K562 (cell line): Measurements from ENCODE around the gene NDUFA3. TPM values are rescaled to one million over a fixed set of nuclear protein-coding genes. Genes with fewer than 3 reads are reported as not detected.

Experiments used
- GABPB1 ChIP-seq: sonication (generic); formaldehyde crosslinking; IDR thresholded peaks from 2 replicates; pipeline ENCODE4 v1.8.0; 2022; ENCODE audit warnings: mild to moderate bottlenecking, missing genetic modification reagents
- HMGN3 ChIP-seq: IDR thresholded peaks from 2 replicates; pipeline ENCODE4 v1.6.1; 2011; ENCODE audit warnings: borderline replicate concordance, low read depth, mild to moderate bottlenecking, mixed read lengths, low read length; ENCODE audit not compliant: insufficient read length; ENCODE audit errors: extremely low read depth
- RBBP5 ChIP-seq: fragments of 200-600 bp; sonication (generic); IDR thresholded peaks from 2 replicates; pipeline ENCODE4 v1.6.1; 2012; ENCODE audit warnings: borderline replicate concordance, mild to moderate bottlenecking, low read length, control low read depth, inconsistent platforms; ENCODE audit not compliant: insufficient read depth, poor library complexity, severe bottlenecking
- RBFOX2 ChIP-seq: fragments of 200-400 bp; formaldehyde crosslinking; IDR thresholded peaks from 2 replicates; pipeline ENCODE4 v1.6.1; 2017; ENCODE audit warnings: low read depth, mild to moderate bottlenecking, low read length, moderate library complexity
- SIN3A ChIP-seq, 2 experiments: fragments of 150-350 bp in 1 of 2; IDR thresholded peaks; 2 replicates each; pipeline ENCODE4 v1.6.1; 2011 to 2016; ENCODE audit warnings: borderline replicate concordance in 2 of 2, low read depth in 2 of 2, low read length in 2 of 2, mild to moderate bottlenecking in 2 of 2, moderate library complexity in 2 of 2; ENCODE audit not compliant: control insufficient read depth in 1 of 2
- STAG1 ChIP-seq: sonication (generic); formaldehyde crosslinking; IDR thresholded peaks from 2 replicates; pipeline ENCODE4 v1.5.0; 2020; ENCODE audit warnings: missing genetic modification reagents, borderline replicate concordance
- ZBTB1 ChIP-seq: sonication (generic); formaldehyde crosslinking; IDR thresholded peaks from 2 replicates; pipeline ENCODE4 v1.8.1; 2023; ENCODE audit warnings: missing genetic modification reagents, low read depth, mild to moderate bottlenecking, borderline replicate concordance
- polyA plus RNA-seq, 8 experiments: library from polyadenylated mRNA; depleted of rRNA in 4 of 8; stranded (reverse) in 5 of 8; unstranded in 3 of 8; fragments of >200 nt; fragmentation: Nextera tagmentation in 2 of 8; fragmentation: Illumina TruSeq in 1 of 8; extraction: Ambion mirVana in 2 of 8; extraction: Trizol in 1 of 8; gene quantifications; 2 replicates each; pipeline versions ENCODE4 v1.2.1 to v1.2.3, GENCODE V29; 2011 to 2014; ENCODE audit warnings: inconsistent platforms in 1 of 8, missing spikeins in 1 of 8
- total RNA-seq, 7 experiments: library from RNA; depleted of rRNA in 6 of 7; stranded (reverse); fragments of >200 nt in 6 of 7; fragmentation: Illumina TruSeq in 2 of 7; extraction: Trizol in 2 of 7; gene quantifications; 2 replicates each; pipeline versions ENCODE4 v1.2.1 to v1.2.3, GENCODE V29; 2011 to 2021; ENCODE audit warnings: low replicate concordance in 1 of 7
- TF ChIP-seq, protein P1 (sequence below): fragments of 450-650 bp; IDR thresholded peaks from 2 replicates; pipeline ENCODE4 v1.6.1; 2016; ENCODE audit warnings: mild to moderate bottlenecking, moderate library complexity
- TF ChIP-seq, protein P2 (sequence below): sonication (generic); formaldehyde crosslinking; IDR thresholded peaks from 2 replicates; pipeline ENCODE4 v1.8.0; 2022; ENCODE audit warnings: mild to moderate bottlenecking, missing genetic modification reagents, borderline replicate concordance
- TF ChIP-seq, protein P3 (sequence below): sonication (generic); formaldehyde crosslinking; IDR thresholded peaks from 2 replicates; pipeline ENCODE4 v1.8.0; 2022; ENCODE audit warnings: missing genetic modification reagents, mild to moderate bottlenecking, moderate library complexity, borderline replicate concordance

The NDUFA3 gene
- total and polyA plus RNA-seq, 9 of the 15 experiments (the other 6 are each of a cell fraction or from before 2014, with no cell fraction given), result 39.2 to 279 (median 138) TPM

DNA sequence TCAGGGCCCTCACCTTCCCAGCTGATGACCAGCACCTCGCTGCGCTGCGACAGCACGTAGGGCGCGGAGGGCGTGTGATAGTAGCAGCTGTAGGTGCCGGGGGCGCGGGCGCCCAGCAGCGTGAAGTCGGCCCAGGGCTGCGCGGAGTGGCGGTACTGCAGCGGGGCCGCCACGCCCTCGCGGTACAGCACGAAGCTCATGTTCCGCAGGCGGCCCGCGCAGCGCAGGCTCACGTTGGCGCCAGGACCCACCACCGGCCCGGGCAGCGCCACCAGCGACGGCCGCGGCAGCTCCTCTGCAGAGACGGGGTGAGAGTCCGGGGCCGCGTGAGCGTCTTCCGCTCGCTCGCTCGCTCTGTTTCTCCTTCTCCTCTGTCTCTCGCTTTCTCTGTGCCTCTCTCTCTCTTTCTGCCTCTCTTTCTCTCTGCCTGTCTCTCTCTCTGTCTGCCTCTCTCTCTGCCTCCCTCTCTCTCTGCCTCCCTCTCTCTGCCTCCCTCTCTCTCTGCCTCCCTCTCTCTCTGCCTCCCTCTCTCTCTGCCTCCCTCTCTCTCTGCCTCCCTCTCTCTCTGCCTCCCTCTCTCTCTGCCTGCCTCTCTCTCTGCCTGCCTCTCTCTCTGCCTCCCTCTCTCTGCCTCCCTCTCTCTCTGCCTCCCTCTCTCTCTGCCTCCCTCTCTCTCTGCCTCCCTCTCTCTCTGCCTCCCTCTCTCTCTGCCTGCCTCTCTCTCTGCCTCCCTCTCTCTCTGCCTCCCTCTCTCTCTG lies 6.6 kb upstream of the NDUFA3 start (continued):
- TF ChIP-seq, protein P1, sequence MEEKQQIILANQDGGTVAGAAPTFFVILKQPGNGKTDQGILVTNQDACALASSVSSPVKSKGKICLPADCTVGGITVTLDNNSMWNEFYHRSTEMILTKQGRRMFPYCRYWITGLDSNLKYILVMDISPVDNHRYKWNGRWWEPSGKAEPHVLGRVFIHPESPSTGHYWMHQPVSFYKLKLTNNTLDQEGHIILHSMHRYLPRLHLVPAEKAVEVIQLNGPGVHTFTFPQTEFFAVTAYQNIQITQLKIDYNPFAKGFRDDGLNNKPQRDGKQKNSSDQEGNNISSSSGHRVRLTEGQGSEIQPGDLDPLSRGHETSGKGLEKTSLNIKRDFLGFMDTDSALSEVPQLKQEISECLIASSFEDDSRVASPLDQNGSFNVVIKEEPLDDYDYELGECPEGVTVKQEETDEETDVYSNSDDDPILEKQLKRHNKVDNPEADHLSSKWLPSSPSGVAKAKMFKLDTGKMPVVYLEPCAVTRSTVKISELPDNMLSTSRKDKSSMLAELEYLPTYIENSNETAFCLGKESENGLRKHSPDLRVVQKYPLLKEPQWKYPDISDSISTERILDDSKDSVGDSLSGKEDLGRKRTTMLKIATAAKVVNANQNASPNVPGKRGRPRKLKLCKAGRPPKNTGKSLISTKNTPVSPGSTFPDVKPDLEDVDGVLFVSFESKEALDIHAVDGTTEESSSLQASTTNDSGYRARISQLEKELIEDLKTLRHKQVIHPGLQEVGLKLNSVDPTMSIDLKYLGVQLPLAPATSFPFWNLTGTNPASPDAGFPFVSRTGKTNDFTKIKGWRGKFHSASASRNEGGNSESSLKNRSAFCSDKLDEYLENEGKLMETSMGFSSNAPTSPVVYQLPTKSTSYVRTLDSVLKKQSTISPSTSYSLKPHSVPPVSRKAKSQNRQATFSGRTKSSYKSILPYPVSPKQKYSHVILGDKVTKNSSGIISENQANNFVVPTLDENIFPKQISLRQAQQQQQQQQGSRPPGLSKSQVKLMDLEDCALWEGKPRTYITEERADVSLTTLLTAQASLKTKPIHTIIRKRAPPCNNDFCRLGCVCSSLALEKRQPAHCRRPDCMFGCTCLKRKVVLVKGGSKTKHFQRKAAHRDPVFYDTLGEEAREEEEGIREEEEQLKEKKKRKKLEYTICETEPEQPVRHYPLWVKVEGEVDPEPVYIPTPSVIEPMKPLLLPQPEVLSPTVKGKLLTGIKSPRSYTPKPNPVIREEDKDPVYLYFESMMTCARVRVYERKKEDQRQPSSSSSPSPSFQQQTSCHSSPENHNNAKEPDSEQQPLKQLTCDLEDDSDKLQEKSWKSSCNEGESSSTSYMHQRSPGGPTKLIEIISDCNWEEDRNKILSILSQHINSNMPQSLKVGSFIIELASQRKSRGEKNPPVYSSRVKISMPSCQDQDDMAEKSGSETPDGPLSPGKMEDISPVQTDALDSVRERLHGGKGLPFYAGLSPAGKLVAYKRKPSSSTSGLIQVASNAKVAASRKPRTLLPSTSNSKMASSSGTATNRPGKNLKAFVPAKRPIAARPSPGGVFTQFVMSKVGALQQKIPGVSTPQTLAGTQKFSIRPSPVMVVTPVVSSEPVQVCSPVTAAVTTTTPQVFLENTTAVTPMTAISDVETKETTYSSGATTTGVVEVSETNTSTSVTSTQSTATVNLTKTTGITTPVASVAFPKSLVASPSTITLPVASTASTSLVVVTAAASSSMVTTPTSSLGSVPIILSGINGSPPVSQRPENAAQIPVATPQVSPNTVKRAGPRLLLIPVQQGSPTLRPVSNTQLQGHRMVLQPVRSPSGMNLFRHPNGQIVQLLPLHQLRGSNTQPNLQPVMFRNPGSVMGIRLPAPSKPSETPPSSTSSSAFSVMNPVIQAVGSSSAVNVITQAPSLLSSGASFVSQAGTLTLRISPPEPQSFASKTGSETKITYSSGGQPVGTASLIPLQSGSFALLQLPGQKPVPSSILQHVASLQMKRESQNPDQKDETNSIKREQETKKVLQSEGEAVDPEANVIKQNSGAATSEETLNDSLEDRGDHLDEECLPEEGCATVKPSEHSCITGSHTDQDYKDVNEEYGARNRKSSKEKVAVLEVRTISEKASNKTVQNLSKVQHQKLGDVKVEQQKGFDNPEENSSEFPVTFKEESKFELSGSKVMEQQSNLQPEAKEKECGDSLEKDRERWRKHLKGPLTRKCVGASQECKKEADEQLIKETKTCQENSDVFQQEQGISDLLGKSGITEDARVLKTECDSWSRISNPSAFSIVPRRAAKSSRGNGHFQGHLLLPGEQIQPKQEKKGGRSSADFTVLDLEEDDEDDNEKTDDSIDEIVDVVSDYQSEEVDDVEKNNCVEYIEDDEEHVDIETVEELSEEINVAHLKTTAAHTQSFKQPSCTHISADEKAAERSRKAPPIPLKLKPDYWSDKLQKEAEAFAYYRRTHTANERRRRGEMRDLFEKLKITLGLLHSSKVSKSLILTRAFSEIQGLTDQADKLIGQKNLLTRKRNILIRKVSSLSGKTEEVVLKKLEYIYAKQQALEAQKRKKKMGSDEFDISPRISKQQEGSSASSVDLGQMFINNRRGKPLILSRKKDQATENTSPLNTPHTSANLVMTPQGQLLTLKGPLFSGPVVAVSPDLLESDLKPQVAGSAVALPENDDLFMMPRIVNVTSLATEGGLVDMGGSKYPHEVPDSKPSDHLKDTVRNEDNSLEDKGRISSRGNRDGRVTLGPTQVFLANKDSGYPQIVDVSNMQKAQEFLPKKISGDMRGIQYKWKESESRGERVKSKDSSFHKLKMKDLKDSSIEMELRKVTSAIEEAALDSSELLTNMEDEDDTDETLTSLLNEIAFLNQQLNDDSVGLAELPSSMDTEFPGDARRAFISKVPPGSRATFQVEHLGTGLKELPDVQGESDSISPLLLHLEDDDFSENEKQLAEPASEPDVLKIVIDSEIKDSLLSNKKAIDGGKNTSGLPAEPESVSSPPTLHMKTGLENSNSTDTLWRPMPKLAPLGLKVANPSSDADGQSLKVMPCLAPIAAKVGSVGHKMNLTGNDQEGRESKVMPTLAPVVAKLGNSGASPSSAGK, result peak; percentile 95
- TF ChIP-seq, protein P2, sequence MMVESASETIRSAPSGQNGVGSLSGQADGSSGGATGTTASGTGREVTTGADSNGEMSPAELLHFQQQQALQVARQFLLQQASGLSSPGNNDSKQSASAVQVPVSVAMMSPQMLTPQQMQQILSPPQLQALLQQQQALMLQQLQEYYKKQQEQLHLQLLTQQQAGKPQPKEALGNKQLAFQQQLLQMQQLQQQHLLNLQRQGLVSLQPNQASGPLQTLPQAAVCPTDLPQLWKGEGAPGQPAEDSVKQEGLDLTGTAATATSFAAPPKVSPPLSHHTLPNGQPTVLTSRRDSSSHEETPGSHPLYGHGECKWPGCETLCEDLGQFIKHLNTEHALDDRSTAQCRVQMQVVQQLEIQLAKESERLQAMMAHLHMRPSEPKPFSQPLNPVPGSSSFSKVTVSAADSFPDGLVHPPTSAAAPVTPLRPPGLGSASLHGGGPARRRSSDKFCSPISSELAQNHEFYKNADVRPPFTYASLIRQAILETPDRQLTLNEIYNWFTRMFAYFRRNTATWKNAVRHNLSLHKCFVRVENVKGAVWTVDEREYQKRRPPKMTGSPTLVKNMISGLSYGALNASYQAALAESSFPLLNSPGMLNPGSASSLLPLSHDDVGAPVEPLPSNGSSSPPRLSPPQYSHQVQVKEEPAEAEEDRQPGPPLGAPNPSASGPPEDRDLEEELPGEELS, result peak; percentile 97; the same call in 1 of the 2 replicates
- peak in 1 of 2 experiments; percentile 17; a peak in 1 of 4 replicates for TF ChIP-seq SIN3A (IDR thresholded peaks at IDR 0.05; ENCODE audit: borderline replicate concordance in 2 of 2, control insufficient read depth in 1 of 2, low read depth in 2 of 2, low read length in 2 of 2)
- peak; percentile 43; the same call in 1 of the 2 replicates for TF ChIP-seq STAG1
- peak; percentile 47 for TF ChIP-seq HMGN3
- peak; percentile 61; the same call in 1 of the 2 replicates for TF ChIP-seq GABPB1 (CRISPR knock-in tag)
- TF ChIP-seq ZBTB1 (CRISPR knock-in tag), result peak; percentile 73; the same call in 1 of the 2 replicates
- TF ChIP-seq, protein P3, sequence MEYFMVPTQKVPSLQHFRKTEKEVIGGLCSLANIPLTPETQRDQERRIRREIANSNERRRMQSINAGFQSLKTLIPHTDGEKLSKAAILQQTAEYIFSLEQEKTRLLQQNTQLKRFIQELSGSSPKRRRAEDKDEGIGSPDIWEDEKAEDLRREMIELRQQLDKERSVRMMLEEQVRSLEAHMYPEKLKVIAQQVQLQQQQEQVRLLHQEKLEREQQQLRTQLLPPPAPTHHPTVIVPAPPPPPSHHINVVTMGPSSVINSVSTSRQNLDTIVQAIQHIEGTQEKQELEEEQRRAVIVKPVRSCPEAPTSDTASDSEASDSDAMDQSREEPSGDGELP (CRISPR knock-in tag), result peak; percentile 87
- peak; percentile 48 for TF ChIP-seq RBBP5
- peak; percentile 56 for TF ChIP-seq RBFOX2
